ENCODE measurements around the gene ZNF780A. TPM values are rescaled to one million over a fixed set of nuclear protein-coding genes. Genes with fewer than 3 reads are reported as not detected.

Gene ZNF780A
- polyA plus RNA-seq, 2 of the 4 experiments (the other 2 are of a cell fraction) = 37.9 to 48.1 TPM

DNA sequence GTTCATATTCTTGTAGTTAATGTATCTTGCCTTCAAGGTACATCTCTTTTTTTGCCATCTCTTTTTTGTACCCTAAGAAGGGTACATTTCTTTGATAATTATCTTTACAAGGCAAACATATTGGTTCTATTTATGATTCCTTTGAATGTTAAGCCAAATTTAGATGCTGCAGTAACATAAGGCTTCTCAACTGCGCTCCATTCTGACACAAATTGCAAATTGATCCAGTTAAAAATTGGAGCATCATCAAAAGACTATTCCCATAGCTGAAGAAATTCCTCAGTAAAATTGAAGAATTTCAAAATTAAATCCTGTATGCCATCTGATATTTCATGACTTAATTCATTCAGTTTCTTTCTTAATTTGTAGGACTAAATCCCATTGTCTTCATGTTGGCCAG is 2.7 kb upstream of the ZNF780A start (continued):
- TF ChIP-seq, protein P1, sequence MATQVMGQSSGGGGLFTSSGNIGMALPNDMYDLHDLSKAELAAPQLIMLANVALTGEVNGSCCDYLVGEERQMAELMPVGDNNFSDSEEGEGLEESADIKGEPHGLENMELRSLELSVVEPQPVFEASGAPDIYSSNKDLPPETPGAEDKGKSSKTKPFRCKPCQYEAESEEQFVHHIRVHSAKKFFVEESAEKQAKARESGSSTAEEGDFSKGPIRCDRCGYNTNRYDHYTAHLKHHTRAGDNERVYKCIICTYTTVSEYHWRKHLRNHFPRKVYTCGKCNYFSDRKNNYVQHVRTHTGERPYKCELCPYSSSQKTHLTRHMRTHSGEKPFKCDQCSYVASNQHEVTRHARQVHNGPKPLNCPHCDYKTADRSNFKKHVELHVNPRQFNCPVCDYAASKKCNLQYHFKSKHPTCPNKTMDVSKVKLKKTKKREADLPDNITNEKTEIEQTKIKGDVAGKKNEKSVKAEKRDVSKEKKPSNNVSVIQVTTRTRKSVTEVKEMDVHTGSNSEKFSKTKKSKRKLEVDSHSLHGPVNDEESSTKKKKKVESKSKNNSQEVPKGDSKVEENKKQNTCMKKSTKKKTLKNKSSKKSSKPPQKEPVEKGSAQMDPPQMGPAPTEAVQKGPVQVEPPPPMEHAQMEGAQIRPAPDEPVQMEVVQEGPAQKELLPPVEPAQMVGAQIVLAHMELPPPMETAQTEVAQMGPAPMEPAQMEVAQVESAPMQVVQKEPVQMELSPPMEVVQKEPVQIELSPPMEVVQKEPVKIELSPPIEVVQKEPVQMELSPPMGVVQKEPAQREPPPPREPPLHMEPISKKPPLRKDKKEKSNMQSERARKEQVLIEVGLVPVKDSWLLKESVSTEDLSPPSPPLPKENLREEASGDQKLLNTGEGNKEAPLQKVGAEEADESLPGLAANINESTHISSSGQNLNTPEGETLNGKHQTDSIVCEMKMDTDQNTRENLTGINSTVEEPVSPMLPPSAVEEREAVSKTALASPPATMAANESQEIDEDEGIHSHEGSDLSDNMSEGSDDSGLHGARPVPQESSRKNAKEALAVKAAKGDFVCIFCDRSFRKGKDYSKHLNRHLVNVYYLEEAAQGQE (IDR thresholded peaks at IDR 0.05) = no peak

DNA sequence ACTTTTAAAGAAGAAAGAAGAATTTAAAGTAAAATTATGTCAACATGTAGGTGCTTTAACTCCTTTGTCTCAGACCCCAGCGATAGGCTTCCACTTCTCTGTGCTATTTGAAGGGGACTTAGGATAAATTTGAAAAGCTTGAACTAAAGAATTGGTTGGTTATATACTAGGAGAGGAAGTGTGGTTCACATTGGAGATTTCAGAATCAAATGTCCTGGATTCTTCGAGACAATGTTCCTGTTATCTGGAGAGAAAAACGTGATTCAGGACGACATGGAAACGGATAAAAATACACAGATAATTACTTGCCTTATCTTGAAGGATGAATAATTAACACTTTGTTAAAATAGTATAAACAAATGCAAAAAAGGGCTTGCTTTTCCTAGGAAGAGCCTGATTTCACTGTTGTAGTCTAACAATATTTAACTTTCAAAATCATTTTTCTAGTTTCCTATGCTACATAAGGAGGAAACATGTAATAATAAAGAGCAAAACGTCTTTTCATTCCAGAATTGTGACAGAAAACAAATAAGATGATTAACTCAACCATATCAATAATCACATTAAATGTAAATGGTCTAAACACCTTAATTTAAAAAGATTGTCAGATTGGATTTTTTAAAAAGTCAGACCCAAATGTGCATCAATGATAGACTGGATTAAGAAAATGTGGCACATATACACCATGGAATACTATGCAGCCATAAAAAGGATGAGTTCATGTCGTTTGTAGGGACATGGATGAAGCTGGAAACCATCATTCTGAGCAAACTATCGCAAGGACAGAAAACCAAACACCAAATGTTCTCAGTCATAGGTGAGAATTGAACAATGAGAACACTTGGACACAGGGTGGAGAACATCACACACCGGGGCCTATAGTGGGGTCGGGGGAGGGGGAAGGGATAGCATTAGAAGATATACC is 724 bp upstream of the ZNF780A start:
- Histone ChIP-seq H3K27ac (peak overlapping the region; percentile 84 to 92), H3K4me2 (peak overlapping the region; percentile 63), H3K4me1 (peaks cover 6% of the 10 kb centered on the region; the same call in 2 of the 3 replicates), H3K9me3 (peaks cover 25% of the 10 kb centered on the region), H3K4me3 (peak overlapping the region; percentile 67)
- FAIRE-seq (no peak), DNase-seq (ENCODE audit: low read depth in 1 of 2, low spot score in 1 of 2) (no peak), ATAC-seq (peak in 1 of 2 experiments; percentile 2; a peak in 1 of 6 replicates)
- CTCF ChIA-PET = interaction anchor here (1.3 to 7.1 kb wide), 4 partner anchors 35 to 299 kb away, joined by 3 to 38 read pairs (median 5); partner anchors contain the start of genes PSMC4 and ZNF780B
- WGBS (ENCODE audit: missing lambda C conversion rate) = 20% methylated on average over 10 of the region's 10 CpGs
- TF ChIP-seq, protein P2, sequence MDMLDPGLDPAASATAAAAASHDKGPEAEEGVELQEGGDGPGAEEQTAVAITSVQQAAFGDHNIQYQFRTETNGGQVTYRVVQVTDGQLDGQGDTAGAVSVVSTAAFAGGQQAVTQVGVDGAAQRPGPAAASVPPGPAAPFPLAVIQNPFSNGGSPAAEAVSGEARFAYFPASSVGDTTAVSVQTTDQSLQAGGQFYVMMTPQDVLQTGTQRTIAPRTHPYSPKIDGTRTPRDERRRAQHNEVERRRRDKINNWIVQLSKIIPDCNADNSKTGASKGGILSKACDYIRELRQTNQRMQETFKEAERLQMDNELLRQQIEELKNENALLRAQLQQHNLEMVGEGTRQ (IDR thresholded peaks at IDR 0.05) = no peak
- TF ChIP-seq, protein P3, sequence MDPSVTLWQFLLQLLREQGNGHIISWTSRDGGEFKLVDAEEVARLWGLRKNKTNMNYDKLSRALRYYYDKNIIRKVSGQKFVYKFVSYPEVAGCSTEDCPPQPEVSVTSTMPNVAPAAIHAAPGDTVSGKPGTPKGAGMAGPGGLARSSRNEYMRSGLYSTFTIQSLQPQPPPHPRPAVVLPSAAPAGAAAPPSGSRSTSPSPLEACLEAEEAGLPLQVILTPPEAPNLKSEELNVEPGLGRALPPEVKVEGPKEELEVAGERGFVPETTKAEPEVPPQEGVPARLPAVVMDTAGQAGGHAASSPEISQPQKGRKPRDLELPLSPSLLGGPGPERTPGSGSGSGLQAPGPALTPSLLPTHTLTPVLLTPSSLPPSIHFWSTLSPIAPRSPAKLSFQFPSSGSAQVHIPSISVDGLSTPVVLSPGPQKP (IDR thresholded peaks at IDR 0.05; ENCODE audit: low read depth, low read length) = no peak
- TF ChIP-seq POLR2AphosphoS2 (conservative IDR thresholded peaks at IDR 0.05; ENCODE audit: low read length) (no peak), ZNF302 (CRISPR knock-in tag; IDR thresholded peaks at IDR 0.05) (no peak), HOXA7 (CRISPR knock-in tag; IDR thresholded peaks at IDR 0.05) (0 out of 2 replicates have a peak, but pooled peaks have one; percentile 17), HEYL (CRISPR knock-in tag; IDR thresholded peaks at IDR 0.05) (no peak), EHF (CRISPR knock-in tag; IDR thresholded peaks at IDR 0.05) (0 out of 2 replicates have a peak, but pooled peaks have one; percentile 38), NFE2L2 (conservative IDR thresholded peaks at IDR 0.05; ENCODE audit: low read length) (no peak), POLR2A (IDR thresholded peaks at IDR 0.05; ENCODE audit: low read length) (no peak), JUN (IDR thresholded peaks at IDR 0.05) (no peak), RCOR1 (IDR thresholded peaks at IDR 0.05; ENCODE audit: low read depth, low read length) (no peak), FOXS1 (CRISPR knock-in tag; IDR thresholded peaks at IDR 0.05) (no peak)
- TF ChIP-seq, protein P4, sequence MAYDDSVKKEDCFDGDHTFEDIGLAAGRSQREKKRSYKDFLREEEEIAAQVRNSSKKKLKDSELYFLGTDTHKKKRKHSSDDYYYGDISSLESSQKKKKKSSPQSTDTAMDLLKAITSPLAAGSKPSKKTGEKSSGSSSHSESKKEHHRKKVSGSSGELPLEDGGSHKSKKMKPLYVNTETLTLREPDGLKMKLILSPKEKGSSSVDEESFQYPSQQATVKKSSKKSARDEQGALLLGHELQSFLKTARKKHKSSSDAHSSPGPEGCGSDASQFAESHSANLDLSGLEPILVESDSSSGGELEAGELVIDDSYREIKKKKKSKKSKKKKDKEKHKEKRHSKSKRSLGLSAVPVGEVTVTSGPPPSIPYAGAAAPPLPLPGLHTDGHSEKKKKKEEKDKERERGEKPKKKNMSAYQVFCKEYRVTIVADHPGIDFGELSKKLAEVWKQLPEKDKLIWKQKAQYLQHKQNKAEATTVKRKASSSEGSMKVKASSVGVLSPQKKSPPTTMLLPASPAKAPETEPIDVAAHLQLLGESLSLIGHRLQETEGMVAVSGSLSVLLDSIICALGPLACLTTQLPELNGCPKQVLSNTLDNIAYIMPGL (CRISPR knock-in tag; IDR thresholded peaks at IDR 0.05; ENCODE audit: borderline replicate concordance) = no peak
- TF ChIP-seq, protein P5, sequence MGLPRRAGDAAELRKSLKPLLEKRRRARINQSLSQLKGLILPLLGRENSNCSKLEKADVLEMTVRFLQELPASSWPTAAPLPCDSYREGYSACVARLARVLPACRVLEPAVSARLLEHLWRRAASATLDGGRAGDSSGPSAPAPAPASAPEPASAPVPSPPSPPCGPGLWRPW (IDR thresholded peaks at IDR 0.05) = no peak
- POLR2A ChIA-PET = interaction anchor here (0.6 to 1.5 kb wide), 8 partner anchors 26 to 276 kb away, joined by 3 to 8 read pairs (median 4); partner anchors contain the start of genes DYRK1B, PSMC4 and ZNF546

Measured in A549 (cell line).